ENCODE measurements around the gene AGAP1. TPM values are rescaled to one million over a fixed set of nuclear protein-coding genes. Genes with fewer than 3 reads are reported as not detected.

AGAP1 gene
- total and polyA plus RNA-seq, 2 donors (not counting 3 experiments of a cell fraction or from before 2014, with no cell fraction given), result 10.2 to 20.9 TPM

- FAIRE-seq, result no peak
- Histone ChIP-seq H4K20me1 (replicated peaks; ENCODE audit: control insufficient read depth, extremely low read depth, insufficient read depth, low read length) (no peaks in the 10 kb centered on the region), H3K36me3 (ENCODE audit: control insufficient read depth in 2 of 2, extremely low read depth in 1 of 2, insufficient read depth in 2 of 2, low read length in 2 of 2) (no peaks in the 10 kb centered on the region), H3K4me3 (replicated peaks in 1 of 3; ENCODE audit: insufficient read depth in 1 of 3, low read depth in 1 of 3, low read length in 3 of 3) (no peak overlapping the region), H3K79me2 (ENCODE audit: control insufficient read depth, insufficient read depth, low read length) (no peaks in the 10 kb centered on the region), H3K9me1 (replicated peaks; ENCODE audit: control insufficient read depth, extremely low read depth, insufficient read depth, low read length) (no peaks in the 10 kb centered on the region), H3K27ac (ENCODE audit: insufficient read depth, low read depth, low read length) (no peak overlapping the region), H3K27me3 (ENCODE audit: control insufficient read depth in 2 of 2, insufficient read depth in 2 of 2, low read length in 2 of 2) (no peaks in the 10 kb centered on the region), H3K9me3 (replicated peaks; ENCODE audit: control insufficient read depth, insufficient read depth, low read length) (no peaks in the 10 kb centered on the region), H2AFZ (ENCODE audit: low read depth, low read length) (no peak overlapping the region), H3K4me1 (ENCODE audit: control insufficient read depth, extremely low read depth, insufficient read depth, low read length) (no peaks in the 10 kb centered on the region), H3K9ac (replicated peaks; ENCODE audit: extremely low read depth, insufficient read depth, low read length) (no peak overlapping the region), H3K4me2 (ENCODE audit: insufficient read depth, low read length) (no peak overlapping the region)
- dilution Hi-C loops (cut with MboI; ENCODE audit: extremely low pct_ligation_motif_present, low sequenced_read_pairs), result no loop called here
- TF ChIP-seq GATA2 (IDR thresholded peaks at IDR 0.05; ENCODE audit: insufficient read depth, insufficient read length, low read depth, low read length), result no peak
- no peak for TF ChIP-seq CTCF (IDR thresholded peaks at IDR 0.05; ENCODE audit: extremely low read depth in 1 of 2, insufficient read depth in 1 of 2, low read depth in 1 of 2, low read length in 2 of 2)
- no TSS peak for BruUV-seq (replicated peaks)
- ChIA-PET CTCF (no interaction called here), POLR2A (no interaction called here)
- no peak for DNase-seq (ENCODE audit: low read depth, low spot score)
- intact Hi-C loops (cut with micrococcal nuclease), result no loop called here
Observed at GRCh38 chr2:235725841-235726240, 232.0 kb downstream of the AGAP1 start.

- CTCF ChIA-PET, result interaction anchor here (1.0 kb wide), 1 partner anchor 19 kb away, joined by 10 read pairs; no protein-coding TSS in a partner anchor
- dilution Hi-C loops (cut with MboI; ENCODE audit: extremely low pct_ligation_motif_present, low sequenced_read_pairs), result no loop called here
- POLR2A ChIA-PET, result no interaction called here
- Histone ChIP-seq H3K4me2 (ENCODE audit: insufficient read depth, low read length) (no peak overlapping the region), H3K9me3 (replicated peaks; ENCODE audit: control insufficient read depth, insufficient read depth, low read length) (no peaks in the 10 kb centered on the region), H2AFZ (ENCODE audit: low read depth, low read length) (no peak overlapping the region), H3K27ac (ENCODE audit: insufficient read depth, low read depth, low read length) (no peak overlapping the region), H3K9me1 (replicated peaks; ENCODE audit: control insufficient read depth, extremely low read depth, insufficient read depth, low read length) (no peaks in the 10 kb centered on the region), H3K79me2 (ENCODE audit: control insufficient read depth, insufficient read depth, low read length) (no peaks in the 10 kb centered on the region), H3K4me1 (ENCODE audit: control insufficient read depth, extremely low read depth, insufficient read depth, low read length) (no peaks in the 10 kb centered on the region), H4K20me1 (replicated peaks; ENCODE audit: control insufficient read depth, extremely low read depth, insufficient read depth, low read length) (no peaks in the 10 kb centered on the region), H3K36me3 (ENCODE audit: control insufficient read depth in 2 of 2, extremely low read depth in 1 of 2, insufficient read depth in 2 of 2, low read length in 2 of 2) (no peaks in the 10 kb centered on the region), H3K27me3 (ENCODE audit: control insufficient read depth in 2 of 2, insufficient read depth in 2 of 2, low read length in 2 of 2) (no peaks in the 10 kb centered on the region), H3K4me3 (replicated peaks in 1 of 3; ENCODE audit: insufficient read depth in 1 of 3, low read depth in 1 of 3, low read length in 3 of 3) (no peak overlapping the region), H3K9ac (replicated peaks; ENCODE audit: extremely low read depth, insufficient read depth, low read length) (no peak overlapping the region)
- DNase-seq (ENCODE audit: low read depth, low spot score) (no peak), FAIRE-seq (no peak)
- no peak for TF ChIP-seq MAX (IDR thresholded peaks at IDR 0.05; ENCODE audit: insufficient read depth, insufficient read length)
- no peak for TF ChIP-seq EZH2 (IDR thresholded peaks at IDR 0.05; ENCODE audit: borderline replicate concordance, low read depth, low read length, severe bottlenecking)
- TF ChIP-seq JUN (IDR thresholded peaks at IDR 0.05; ENCODE audit: borderline replicate concordance, insufficient read depth, insufficient read length, low read depth), result no peak
- TF ChIP-seq FOS (IDR thresholded peaks at IDR 0.05; ENCODE audit: borderline replicate concordance, insufficient read depth, low read length), result no peak
- no peak for TF ChIP-seq CTCF (IDR thresholded peaks at IDR 0.05; ENCODE audit: extremely low read depth in 1 of 2, insufficient read depth in 1 of 2, low read depth in 1 of 2, low read length in 2 of 2)
- TF ChIP-seq POLR2A (IDR thresholded peaks at IDR 0.05; ENCODE audit: low read depth, low read length), result no peak
- no peak for TF ChIP-seq POLR2AphosphoS5 (IDR thresholded peaks at IDR 0.05; ENCODE audit: insufficient read depth, low read depth, low read length)
- intact Hi-C loops (cut with micrococcal nuclease), result no loop called here
- BruUV-seq (replicated peaks), result no TSS peak
Observed at GRCh38 chr2:235726554-235726953, 232.7 kb downstream of the AGAP1 start.

Data from endothelial cell of umbilical vein (primary cell).